Tibial artery (tissue), 4 donors: Measurements from ENCODE around the gene TNFSF13.

ENCODE experiments used
- DNase-seq, 2 donors: peaks; one replicate each; pipeline ENCODE4 v3.0.0-alpha.2; 2019
- H3K27ac ChIP-seq, 2 donors: fragments of 200-600 bp; sonication (generic) in 1 of 2; 1 replicate in 1 of 2; 2 replicates in 1 of 2; pipeline ENCODE4 v1.5.1; 2018 to 2019; ENCODE audit warnings: mild to moderate bottlenecking in 1 of 2
- H3K27me3 ChIP-seq, 2 donors: fragments of 200-600 bp; sonication (generic) in 1 of 2; one replicate each; pipeline versions ENCODE4 v1.5.1 to v1.6.0; 2016 to 2019
- H3K36me3 ChIP-seq, 3 donors: fragments of 200-600 bp; sonication (generic) in 2 of 3; one replicate each; pipeline ENCODE4 v1.5.1; 2016 to 2019; ENCODE audit warnings: mild to moderate bottlenecking in 2 of 3
- H3K4me1 ChIP-seq, 4 donors: fragments of 200-600 bp; sonication (generic) in 2 of 4; 1 replicate in 3 of 4; 2 replicates in 1 of 4; pipeline ENCODE4 v1.5.1; 2016 to 2019
- H3K4me3 ChIP-seq, 2 donors: fragments of 200-600 bp; sonication (generic) in 1 of 2; 1 replicate in 1 of 2; 2 replicates in 1 of 2; pipeline ENCODE4 v1.5.1; 2018 to 2019; ENCODE audit warnings: mild to moderate bottlenecking in 2 of 2
- H3K9me3 ChIP-seq, 3 donors: fragments of 200-600 bp; sonication (generic) in 1 of 3; one replicate each; pipeline ENCODE4 v1.5.1; 2016 to 2019
- intact Hi-C: fragments of 100-400 bp; cut with DNase I; formaldehyde crosslinking; loops from one replicate; pipeline ENCODE4 v1.15.0; 2023; ENCODE audit warnings: low total_unique reads
- TF ChIP-seq, protein P1 (sequence below), 2 experiments: fragments of 200-600 bp in 1 of 2; fragments of 450-650 bp in 1 of 2; IDR thresholded peaks; one replicate each; pipeline ENCODE4 v1.5.1; 2017 to 2019; ENCODE audit warnings: antibody characterized with exemption in 2 of 2, mild to moderate bottlenecking in 1 of 2, moderate library complexity in 1 of 2

Gene TNFSF13

DNA sequence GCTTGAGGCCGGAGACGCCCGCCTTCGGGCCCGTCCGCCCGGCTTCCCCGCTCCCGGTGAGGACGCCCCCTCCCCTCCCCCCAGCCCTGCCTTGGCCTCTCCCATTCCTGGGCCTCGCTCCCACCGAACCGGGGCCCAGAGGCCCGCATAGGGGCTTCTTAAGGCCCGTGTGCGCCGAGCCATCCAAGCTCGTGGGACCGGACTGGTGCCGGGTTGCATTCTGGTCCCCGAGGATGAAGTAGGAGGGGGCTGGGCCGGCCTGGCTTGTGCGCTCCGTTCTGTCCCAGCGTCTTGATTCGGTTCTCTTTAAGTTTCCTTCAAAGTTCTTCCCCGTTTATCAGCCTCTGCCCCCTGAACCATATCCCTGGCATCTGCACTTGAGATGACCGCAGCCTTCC, 3.7 kb downstream of the TNFSF13 start:
- intact Hi-C loops = loop anchor here (5.0 to 10.0 kb wide), 4 partner anchors 63 to 307 kb away; partner anchors contain the start of genes CTDNEP1, ELP5, FGF11 and KCTD11
- peaks cover 32 to 44% (median 34%) of the 10 kb centered on the region in 3 donors for H3K36me3 ChIP-seq
- DNase-seq = no peak
- no peaks in the 10 kb centered on the region for H3K9me3 ChIP-seq
- TF ChIP-seq, protein P1, sequence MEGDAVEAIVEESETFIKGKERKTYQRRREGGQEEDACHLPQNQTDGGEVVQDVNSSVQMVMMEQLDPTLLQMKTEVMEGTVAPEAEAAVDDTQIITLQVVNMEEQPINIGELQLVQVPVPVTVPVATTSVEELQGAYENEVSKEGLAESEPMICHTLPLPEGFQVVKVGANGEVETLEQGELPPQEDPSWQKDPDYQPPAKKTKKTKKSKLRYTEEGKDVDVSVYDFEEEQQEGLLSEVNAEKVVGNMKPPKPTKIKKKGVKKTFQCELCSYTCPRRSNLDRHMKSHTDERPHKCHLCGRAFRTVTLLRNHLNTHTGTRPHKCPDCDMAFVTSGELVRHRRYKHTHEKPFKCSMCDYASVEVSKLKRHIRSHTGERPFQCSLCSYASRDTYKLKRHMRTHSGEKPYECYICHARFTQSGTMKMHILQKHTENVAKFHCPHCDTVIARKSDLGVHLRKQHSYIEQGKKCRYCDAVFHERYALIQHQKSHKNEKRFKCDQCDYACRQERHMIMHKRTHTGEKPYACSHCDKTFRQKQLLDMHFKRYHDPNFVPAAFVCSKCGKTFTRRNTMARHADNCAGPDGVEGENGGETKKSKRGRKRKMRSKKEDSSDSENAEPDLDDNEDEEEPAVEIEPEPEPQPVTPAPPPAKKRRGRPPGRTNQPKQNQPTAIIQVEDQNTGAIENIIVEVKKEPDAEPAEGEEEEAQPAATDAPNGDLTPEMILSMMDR (IDR thresholded peaks at IDR 0.05) = no peak
- H3K27ac ChIP-seq = peak overlapping the region; percentile 95 to 96
- peaks cover 0 to 72% (median 61%) of the 10 kb centered on the region in 4 donors for H3K4me1 ChIP-seq
- H3K27me3 ChIP-seq = no peaks in the 10 kb centered on the region
- H3K4me3 ChIP-seq = peak overlapping the region; percentile 86 to 99

DNA sequence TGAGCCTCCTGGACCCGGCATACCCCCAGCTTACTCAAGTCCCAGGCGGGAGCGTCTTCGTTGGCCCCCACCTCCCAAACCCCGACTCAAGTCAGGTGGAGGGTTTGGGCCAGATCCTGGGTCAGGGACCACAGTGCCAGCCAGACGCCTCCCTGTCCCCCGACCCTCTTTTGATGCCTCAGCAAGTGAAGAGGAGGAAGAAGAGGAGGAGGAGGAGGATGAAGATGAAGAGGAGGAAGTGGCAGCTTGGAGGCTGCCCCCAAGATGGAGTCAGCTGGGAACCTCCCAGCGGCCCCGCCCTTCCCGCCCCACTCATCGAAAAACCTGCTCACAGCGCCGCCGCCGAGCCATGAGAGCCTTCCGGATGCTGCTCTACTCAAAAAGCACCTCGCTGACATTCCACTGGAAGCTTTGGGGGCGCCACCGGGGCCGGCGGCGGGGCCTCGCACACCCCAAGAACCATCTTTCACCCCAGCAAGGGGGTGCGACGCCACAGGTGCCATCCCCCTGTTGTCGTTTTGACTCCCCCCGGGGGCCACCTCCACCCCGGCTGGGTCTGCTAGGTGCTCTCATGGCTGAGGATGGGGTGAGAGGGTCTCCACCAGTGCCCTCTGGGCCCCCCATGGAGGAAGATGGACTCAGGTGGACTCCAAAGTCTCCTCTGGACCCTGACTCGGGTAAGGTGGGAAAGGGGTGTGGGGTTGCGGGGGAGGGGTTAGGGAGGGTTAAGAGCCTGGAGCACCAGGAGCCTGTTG, 4.7 kb downstream of the TNFSF13 start:
- Histone ChIP-seq H3K27me3 (no peaks in the 10 kb centered on the region), H3K27ac (peak overlapping the region in 1 of 2 donors; percentile 96), H3K36me3 (peaks cover 37 to 52% (median 41%) of the 10 kb centered on the region in 3 donors), H3K9me3 (no peaks in the 10 kb centered on the region), H3K4me3 (peak overlapping the region in 1 of 2 donors; percentile 99), H3K4me1 (peaks cover 0 to 64% (median 50%) of the 10 kb centered on the region in 4 donors)
- no peak for DNase-seq
- TF ChIP-seq, protein P1 (IDR thresholded peaks at IDR 0.05) = no peak
- intact Hi-C loops = loop anchor here (5.0 to 10.0 kb wide), 4 partner anchors 62 to 308 kb away; partner anchors contain the start of genes CTDNEP1, ELP5, FGF11 and KCTD11

DNA sequence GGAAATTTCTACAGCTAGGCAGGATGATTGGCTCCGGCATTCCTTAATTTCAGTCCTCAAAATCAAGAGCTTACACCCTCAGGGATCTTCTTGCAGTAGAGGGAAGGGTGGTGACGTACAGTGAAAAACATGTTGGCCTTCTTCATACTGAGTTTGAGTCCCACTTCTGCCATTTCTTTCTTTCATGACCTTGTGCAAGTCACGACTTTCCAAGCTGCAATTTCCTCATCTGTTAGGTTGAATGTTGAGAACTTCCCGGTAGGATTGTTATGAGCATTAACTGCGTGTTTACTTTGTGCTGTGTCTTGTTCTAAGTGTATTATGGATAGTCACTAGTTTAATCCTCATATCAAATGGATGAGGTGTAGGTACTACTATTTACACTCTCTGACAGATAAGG, 11.0 kb downstream of the TNFSF13 start:
- TF ChIP-seq, protein P1 (IDR thresholded peaks at IDR 0.05) = no peak
- peaks cover 0 to 24% (median 12%) of the 10 kb centered on the region in 4 donors for H3K4me1 ChIP-seq
- no peak overlapping the region for H3K27ac ChIP-seq
- DNase-seq = no peak
- H3K27me3 ChIP-seq = no peaks in the 10 kb centered on the region
- H3K9me3 ChIP-seq = no peaks in the 10 kb centered on the region
- no peak overlapping the region for H3K4me3 ChIP-seq
- peaks cover 44 to 82% (median 53%) of the 10 kb centered on the region in 3 donors for H3K36me3 ChIP-seq
- intact Hi-C loops = loop anchor here (10.0 kb wide), 2 partner anchors 55 to 315 kb away; partner anchors contain the start of genes CTDNEP1, ELP5 and SAT2

DNA sequence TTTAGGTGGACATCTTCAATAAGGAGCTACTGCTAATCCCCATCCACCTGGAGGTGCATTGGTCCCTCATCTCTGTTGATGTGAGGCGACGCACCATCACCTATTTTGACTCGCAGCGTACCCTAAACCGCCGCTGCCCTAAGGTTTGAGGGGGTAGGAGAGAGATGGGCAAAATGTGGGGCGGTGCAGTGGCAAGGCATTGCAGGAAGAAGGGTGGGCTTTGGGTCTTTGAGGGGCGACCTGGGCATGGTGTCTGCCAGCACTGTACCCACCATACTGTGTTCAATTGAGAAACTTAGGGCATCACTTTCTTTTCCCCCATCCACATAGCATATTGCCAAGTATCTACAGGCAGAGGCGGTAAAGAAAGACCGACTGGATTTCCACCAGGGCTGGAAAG, 11.8 kb downstream of the TNFSF13 start:
- H3K9me3 ChIP-seq = no peaks in the 10 kb centered on the region
- no peaks in the 10 kb centered on the region for H3K27me3 ChIP-seq
- TF ChIP-seq, protein P1 (IDR thresholded peaks at IDR 0.05) = no peak
- H3K4me3 ChIP-seq = no peak overlapping the region
- H3K27ac ChIP-seq = no peak overlapping the region
- peaks cover 0 to 27% (median 18%) of the 10 kb centered on the region in 4 donors for H3K4me1 ChIP-seq
- intact Hi-C loops = no loop called here
- no peak for DNase-seq
- peaks cover 43 to 82% (median 53%) of the 10 kb centered on the region in 3 donors for H3K36me3 ChIP-seq

DNA sequence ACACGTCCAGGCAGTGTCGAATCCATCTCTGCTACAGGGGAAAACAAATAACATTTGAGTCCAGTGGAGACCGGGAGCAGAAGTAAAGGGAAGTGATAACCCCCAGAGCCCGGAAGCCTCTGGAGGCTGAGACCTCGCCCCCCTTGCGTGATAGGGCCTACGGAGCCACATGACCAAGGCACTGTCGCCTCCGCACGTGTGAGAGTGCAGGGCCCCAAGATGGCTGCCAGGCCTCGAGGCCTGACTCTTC, 13.7 kb downstream of the TNFSF13 start:
- Histone ChIP-seq H3K9me3 (no peaks in the 10 kb centered on the region), H3K4me1 (peaks cover 0 to 30% (median 23%) of the 10 kb centered on the region in 4 donors), H3K27ac (peak overlapping the region; percentile 80 to 100), H3K36me3 (peaks cover 44 to 82% (median 53%) of the 10 kb centered on the region in 3 donors), H3K27me3 (no peaks in the 10 kb centered on the region), H3K4me3 (peak overlapping the region; percentile 85 to 100)
- intact Hi-C loops = no loop called here
- no peak for DNase-seq
- TF ChIP-seq, protein P1 (IDR thresholded peaks at IDR 0.05) = no peak
